DND-41 (cell line): ENCODE results near the gene UBLCP1.

ENCODE experiments used
- ATAC-seq: fragments of 200-7000 bp; cut with Tn5 transposase; 3 replicates; pipeline ENCODE4 v1.9.1; 2021; ENCODE audit warnings: low read depth; ENCODE audit not compliant: insufficient read depth
- DNase-seq: peaks from one replicate; pipeline ENCODE4 v3.0.0-alpha.2; 2020
- H2AFZ ChIP-seq: 2 replicates; pipeline ENCODE4 v1.6.0; 2012; ENCODE audit warnings: low read depth, low read length
- H3K27ac ChIP-seq: 2 replicates; pipeline ENCODE4 v1.5.1; 2012; ENCODE audit warnings: low read length, inconsistent platforms
- H3K27me3 ChIP-seq: fragments of 200-600 bp; sonication (generic); 2 replicates; pipeline ENCODE4 v1.6.0; 2012; ENCODE audit warnings: low read length, mild to moderate bottlenecking, inconsistent platforms; ENCODE audit not compliant: insufficient read depth, poor library complexity
- H3K36me3 ChIP-seq: 2 replicates; pipeline ENCODE4 v1.5.1; 2012; ENCODE audit warnings: low read length, inconsistent platforms; ENCODE audit not compliant: insufficient read depth
- H3K4me1 ChIP-seq: 2 replicates; pipeline ENCODE4 v1.5.1; 2012; ENCODE audit warnings: mild to moderate bottlenecking, low read length; ENCODE audit not compliant: insufficient read depth
- H3K4me2 ChIP-seq: 2 replicates; pipeline ENCODE4 v1.6.0; 2012; ENCODE audit warnings: mild to moderate bottlenecking, moderate library complexity, low read length, inconsistent platforms; ENCODE audit not compliant: insufficient read depth
- H3K4me3 ChIP-seq, 2 experiments: fragments of 200-600 bp in 1 of 2; shearing (Covaris generic) in 1 of 2; 2 replicates each; pipeline ENCODE4 v1.5.1; 2012 to 2016; ENCODE audit warnings: inconsistent platforms in 2 of 2, low read length in 2 of 2, mild to moderate bottlenecking in 2 of 2, low read depth in 1 of 2, moderate library complexity in 1 of 2
- H3K79me2 ChIP-seq: 2 replicates; pipeline ENCODE4 v1.6.0; 2012; ENCODE audit warnings: low read length, inconsistent platforms; ENCODE audit not compliant: insufficient read depth
- H3K9ac ChIP-seq: 2 replicates; pipeline ENCODE4 v1.6.0; 2012; ENCODE audit warnings: low read depth, mild to moderate bottlenecking, inconsistent platforms, low read length, moderate library complexity
- H3K9me3 ChIP-seq: 2 replicates; pipeline ENCODE4 v1.5.1; 2012; ENCODE audit warnings: low read length, moderate library complexity, mild to moderate bottlenecking, inconsistent platforms; ENCODE audit not compliant: insufficient read depth, severe bottlenecking
- H4K20me1 ChIP-seq: 2 replicates; pipeline ENCODE4 v1.6.0; 2012; ENCODE audit warnings: low read length; ENCODE audit not compliant: insufficient read depth
- CTCF ChIP-seq: IDR thresholded peaks from 2 replicates; pipeline ENCODE4 v1.5.1; 2012; ENCODE audit warnings: borderline replicate concordance, low read length, moderate library complexity, mild to moderate bottlenecking; ENCODE audit not compliant: poor library complexity, severe bottlenecking; ENCODE audit errors: extremely low read depth
- EZH2 ChIP-seq: IDR thresholded peaks from 3 replicates; pipeline ENCODE4 v1.6.1; 2012; ENCODE audit warnings: borderline replicate concordance, low read depth, mild to moderate bottlenecking, moderate library complexity, low read length, inconsistent platforms; ENCODE audit not compliant: severe bottlenecking

The UBLCP1 gene

GRCh38 chr5:159310511-159310910, 47.4 kb downstream of the UBLCP1 start:
- ATAC-seq (no peak), DNase-seq (no peak)
- Histone ChIP-seq H3K27me3 (peaks cover 12% of the 10 kb centered on the region), H3K4me1 (no peaks in the 10 kb centered on the region), H3K4me3 (no peak overlapping the region), H3K79me2 (no peaks in the 10 kb centered on the region), H3K36me3 (no peaks in the 10 kb centered on the region), H3K9me3 (no peaks in the 10 kb centered on the region), H3K9ac (no peak overlapping the region), H3K4me2 (no peak overlapping the region), H2AFZ (no peak overlapping the region), H4K20me1 (no peaks in the 10 kb centered on the region), H3K27ac (no peak overlapping the region)
- TF ChIP-seq EZH2, result no peak
- TF ChIP-seq CTCF, result no peak

- Histone ChIP-seq H3K4me1 (no peaks in the 10 kb centered on the region), H3K9ac (no peak overlapping the region), H3K27me3 (peaks cover 12% of the 10 kb centered on the region), H3K4me2 (no peak overlapping the region), H3K9me3 (no peaks in the 10 kb centered on the region), H3K36me3 (no peaks in the 10 kb centered on the region), H3K79me2 (no peaks in the 10 kb centered on the region), H3K4me3 (no peak overlapping the region), H4K20me1 (no peaks in the 10 kb centered on the region), H3K27ac (no peak overlapping the region), H2AFZ (no peak overlapping the region)
- DNase-seq, result no peak
- no peak for ATAC-seq
- no peak for TF ChIP-seq CTCF
- TF ChIP-seq EZH2, result no peak
These were observed 48.0 kb downstream of the UBLCP1 start for GRCh38 chr5:159311063-159311462.

- TF ChIP-seq EZH2 (no peak), CTCF (no peak)
- no peak for ATAC-seq
- DNase-seq, result no peak
These were observed 50.1 kb downstream of the UBLCP1 start for GRCh38 chr5:159313197-159313596.

More at GRCh38 chr5:159313197-159313596, 50.1 kb downstream of the UBLCP1 start:
- Histone ChIP-seq H3K9ac (no peak overlapping the region), H3K4me1 (no peaks in the 10 kb centered on the region), H4K20me1 (no peaks in the 10 kb centered on the region), H3K9me3 (no peaks in the 10 kb centered on the region), H3K36me3 (no peaks in the 10 kb centered on the region), H3K27me3 (peaks cover 8% of the 10 kb centered on the region), H3K4me2 (no peak overlapping the region), H3K27ac (no peak overlapping the region), H3K79me2 (no peaks in the 10 kb centered on the region), H2AFZ (no peak overlapping the region), H3K4me3 (no peak overlapping the region)
